ENCODE data around the gene SYNE2. TPM values are rescaled to one million over a fixed set of nuclear protein-coding genes. Genes with fewer than 3 reads are reported as not detected.

SYNE2 gene
- total and polyA plus RNA-seq, 2 of the 8 experiments (the other 6 are each of a cell fraction or from before 2014, with no cell fraction given) = 32.6 to 46.1 TPM

- no peaks in the 10 kb centered on the region for H3K9me3 ChIP-seq (ENCODE audit: insufficient read depth in 2 of 2, low read depth in 1 of 2, low read length in 1 of 2)
- H2BK120ac ChIP-seq (replicated peaks; ENCODE audit: low read depth, low read length) = no peak overlapping the region
- no peak overlapping the region for H3K4me3 ChIP-seq (ENCODE audit: extremely low read depth in 1 of 4, insufficient read depth in 2 of 4, low read depth in 3 of 4, low read length in 4 of 4)
- H2AK5ac ChIP-seq (ENCODE audit: low read depth, low read length) = no peak overlapping the region
- no peaks in the 10 kb centered on the region for H3K36me3 ChIP-seq (ENCODE audit: control insufficient read depth in 2 of 4, insufficient read depth in 4 of 4, low read length in 3 of 4)
- H3K56ac ChIP-seq (replicated peaks; ENCODE audit: insufficient read length, low read depth, low read length) = no peak overlapping the region
- no peak overlapping the region for H2AFZ ChIP-seq (ENCODE audit: low read length)
- H3K23me2 ChIP-seq (ENCODE audit: low read depth, low read length) = no peaks in the 10 kb centered on the region
- no peaks in the 10 kb centered on the region for H3K4me1 ChIP-seq (replicated peaks in 1 of 4; ENCODE audit: control insufficient read depth in 3 of 4, insufficient read depth in 4 of 4, low read length in 3 of 4)
- H4K91ac ChIP-seq (replicated peaks; ENCODE audit: insufficient read length, low read length) = no peak overlapping the region
- TF ChIP-seq TEAD4 (IDR thresholded peaks at IDR 0.05; ENCODE audit: low read depth, low read length) (no peak), SP1 (IDR thresholded peaks at IDR 0.05; ENCODE audit: low read depth, low read length) (no peak), SP4 (IDR thresholded peaks at IDR 0.05; ENCODE audit: low read length) (no peak), KDM4A (IDR thresholded peaks at IDR 0.05; ENCODE audit: low read depth, low read length, severe bottlenecking) (no peak), SIX5 (IDR thresholded peaks at IDR 0.05; ENCODE audit: low read depth, low read length) (no peak), RFX5 (IDR thresholded peaks at IDR 0.05; ENCODE audit: borderline replicate concordance, low read depth, low read length) (no peak), CHD1 (IDR thresholded peaks at IDR 0.05; ENCODE audit: low read depth, low read length) (no peak), SUZ12 (IDR thresholded peaks at IDR 0.05; ENCODE audit: low read length) (no peak), NANOG (IDR thresholded peaks at IDR 0.05; ENCODE audit: insufficient read depth, low read depth, low read length, poor library complexity, severe bottlenecking) (no peak), FOSL1 (IDR thresholded peaks at IDR 0.05; ENCODE audit: insufficient read depth, low read depth, low read length) (no peak), EGR1 (IDR thresholded peaks at IDR 0.05; ENCODE audit: borderline replicate concordance, low read depth, low read length) (no peak), MAFK (IDR thresholded peaks at IDR 0.05; ENCODE audit: low read depth, low read length) (no peak)
- H3K4ac ChIP-seq (replicated peaks; ENCODE audit: insufficient read length, low read depth, low read length) = no peak overlapping the region
- H3K79me1 ChIP-seq (ENCODE audit: low read depth, low read length) = peaks cover 7% of the 10 kb centered on the region
- no peak overlapping the region for H4K5ac ChIP-seq (ENCODE audit: insufficient read length, low read depth, low read length)
- WGBS, 2 experiments (ENCODE audit: extremely low coverage in 1 of 2, insufficient coverage in 1 of 2, insufficient read length in 1 of 2, insufficient replicate concordance in 2 of 2, low coverage in 1 of 2, low lambda C conversion rate in 2 of 2, missing lambda C conversion rate in 1 of 2) = 81% methylated on average over 1 of the region's 1 CpG; no CpG with 5 or more reads in 1 of the 2 experiments
- H3K18ac ChIP-seq (ENCODE audit: extremely low read depth, low read length) = no peak overlapping the region
- no peak overlapping the region for H3K27ac ChIP-seq (ENCODE audit: low read depth, low read length)
- H3K4me2 ChIP-seq (ENCODE audit: insufficient read depth in 1 of 2, low read depth in 2 of 2, low read length in 2 of 2) = no peak overlapping the region
- H3K27me3 ChIP-seq (replicated peaks in 1 of 4; ENCODE audit: control insufficient read depth in 3 of 4, extremely low read depth in 1 of 4, insufficient read depth in 3 of 4, low read length in 3 of 4) = no peaks in the 10 kb centered on the region
- peaks cover 9 to 76% of the 10 kb centered on the region in 2 experiments for H3K79me2 ChIP-seq (ENCODE audit: control insufficient read depth in 1 of 2, insufficient read depth in 2 of 2, low read length in 2 of 2)
- H2BK15ac ChIP-seq (ENCODE audit: low read length) = no peak overlapping the region
- H3K9ac ChIP-seq (replicated peaks in 1 of 4; ENCODE audit: extremely low read depth in 1 of 4, low read depth in 3 of 4, low read length in 3 of 4) = no peak overlapping the region
- FAIRE-seq = no peak
- no peak overlapping the region for H4K8ac ChIP-seq (ENCODE audit: extremely low read depth, insufficient read depth, low read length)
- POLR2A ChIA-PET (ENCODE audit: partially characterized antibody) = no interaction called here
- H3K14ac ChIP-seq (ENCODE audit: insufficient read length) = no peak overlapping the region
- no peak overlapping the region for H2BK20ac ChIP-seq (ENCODE audit: low read length)
- peaks cover 4 to 12% of the 10 kb centered on the region in 2 experiments for H4K20me1 ChIP-seq (replicated peaks in 1 of 2; ENCODE audit: control insufficient read depth in 1 of 2, insufficient read depth in 2 of 2, low read length in 2 of 2)
- DNase-seq (ENCODE audit: low read depth in 1 of 2, low spot score in 2 of 2) = no peak
- CTCF ChIA-PET (ENCODE audit: partially characterized antibody) = no interaction called here
- no peak overlapping the region for H2BK12ac ChIP-seq (ENCODE audit: low read depth, low read length)
- no peak overlapping the region for H3K23ac ChIP-seq (ENCODE audit: insufficient read length)
- no peak overlapping the region for H2BK5ac ChIP-seq (ENCODE audit: low read depth, low read length)
These were observed 7.3 kb downstream of the SYNE2 start for GRCh38 chr14:63860146-63860545.

Data from H1 (cell line).